RCC 7860 (cell line): ENCODE data around the gene TRNAU1AP.
"Not testable (repeated sequence)": the region's sequence is repeated elsewhere in the genome, so short reads cannot be mapped to it uniquely, and the experiment has no call there.

Source experiments
- DNase-seq: peaks from one replicate; pipeline ENCODE4 v3.0.0-alpha.2; 2015; ENCODE audit warnings: low spot score
- FAIRE-seq: peaks from 2 replicates; lab custom pipeline; 2012; peaks lifted over from hg19 to GRCh38; lab: Jason Lieb, UNC

TRNAU1AP gene

DNA sequence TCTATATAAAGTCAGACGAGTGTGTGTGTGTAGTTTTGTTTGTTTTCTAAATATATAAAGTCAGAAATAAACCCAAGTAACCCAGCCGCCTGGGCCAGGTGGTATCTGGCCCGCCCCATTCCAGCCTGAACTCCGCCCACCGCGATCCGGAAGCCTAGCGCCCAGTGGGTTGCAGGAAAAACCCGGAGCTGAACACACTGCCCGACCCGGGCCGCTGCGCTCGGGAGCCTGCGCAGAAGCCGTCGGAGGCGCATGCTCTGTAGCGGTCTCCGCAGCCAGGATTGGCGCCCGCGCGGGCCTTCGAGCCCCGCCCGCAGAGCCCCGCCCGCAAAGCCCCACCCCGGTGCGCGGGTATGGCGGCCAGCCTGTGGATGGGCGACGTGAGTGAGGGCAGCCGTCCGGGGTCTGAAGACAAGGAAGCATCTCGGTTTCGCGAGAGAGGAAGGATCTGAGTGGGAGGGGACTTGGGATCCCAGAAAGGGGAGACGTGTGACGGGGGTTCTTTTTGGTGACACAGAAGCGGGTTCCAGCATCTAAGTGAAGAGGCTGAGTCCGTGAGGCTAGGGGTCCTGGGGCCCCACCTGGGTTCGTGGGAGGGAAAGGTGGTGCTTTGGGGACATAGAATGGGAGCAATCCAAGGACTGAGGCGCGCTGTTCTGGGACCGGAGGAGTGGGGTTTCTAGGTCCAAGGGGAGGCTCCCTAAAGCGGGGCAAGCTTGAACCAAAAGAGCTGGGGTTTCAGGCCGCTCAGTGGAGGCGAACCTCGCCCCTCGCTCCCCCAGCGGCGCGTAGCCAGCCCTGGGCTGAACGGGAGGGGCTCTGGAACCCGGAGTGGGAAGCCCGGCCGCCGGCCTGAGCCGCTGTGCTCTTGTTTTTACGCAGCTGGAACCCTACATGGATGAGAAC, at the start of gene TRNAU1AP:
Gene TRNAU1AP, plus strand, starts transcription at position 328 of the 906 bp plus-strand sequence. Its CDS starts 26 bp downstream, at position 354.
- peak; percentile 89 for DNase-seq
- FAIRE-seq = peak; percentile 40

DNA sequence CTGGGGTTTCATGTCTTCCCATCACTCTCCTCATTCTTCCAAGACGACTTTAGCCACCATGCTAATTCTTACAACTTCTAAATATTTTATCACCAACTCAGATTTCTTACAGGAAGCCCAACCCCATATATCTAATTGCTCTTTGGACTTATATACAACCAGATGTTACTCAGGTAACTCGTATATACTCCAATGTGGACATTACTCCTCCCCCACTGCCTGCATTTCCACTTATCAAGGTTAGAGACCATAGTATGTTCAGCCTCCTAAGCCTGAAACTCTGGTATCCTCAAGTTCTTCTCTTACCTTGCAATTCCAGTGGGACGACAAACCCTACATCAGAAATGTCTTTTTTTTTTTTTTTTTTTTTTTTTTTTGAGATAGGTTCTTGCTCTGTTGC, 49.8 kb upstream of the TRNAU1AP start:
- no peak for FAIRE-seq

DNA sequence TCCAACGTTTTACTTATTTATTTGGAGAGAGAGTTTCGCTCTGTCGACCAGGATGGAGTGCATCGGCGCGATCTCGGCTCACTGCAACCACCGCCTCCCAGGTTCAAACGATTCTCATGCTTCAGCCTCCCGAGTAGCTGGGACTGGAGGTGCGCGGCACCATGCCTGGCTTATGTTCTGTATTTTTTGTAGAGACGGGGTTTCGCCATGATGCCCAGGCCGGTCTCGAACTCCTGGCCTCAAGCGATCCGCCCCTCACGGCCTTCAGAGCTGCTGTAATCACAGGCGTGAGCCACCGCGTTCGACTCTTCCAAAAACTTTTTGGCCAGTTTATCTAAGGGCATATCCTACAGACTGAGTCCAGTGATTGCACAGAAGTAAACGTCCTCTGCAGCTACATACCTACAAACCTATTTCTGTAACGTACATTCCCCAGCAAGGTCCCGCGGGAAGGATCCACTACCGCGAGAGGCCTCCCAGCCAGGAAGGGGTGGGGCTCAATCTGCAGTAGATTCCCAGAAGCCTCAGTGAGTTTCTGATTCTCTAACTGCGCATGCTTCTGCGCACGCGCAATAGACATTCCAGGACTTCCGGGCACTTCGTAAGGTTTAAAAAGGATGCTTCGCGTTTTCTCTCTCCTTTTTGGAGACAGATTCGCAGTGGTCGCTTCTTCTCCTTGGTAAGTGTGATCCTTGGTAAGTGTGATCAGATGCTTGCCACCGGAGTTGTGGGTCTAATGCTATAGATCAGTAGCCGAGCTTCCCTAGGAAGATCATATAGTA, 47.3 kb upstream of the TRNAU1AP start, which contains the start of gene RCC1:
Gene RCC1, plus strand, starts transcription at position 638 of the 782 bp plus-strand sequence. CDS start 23,824 bp downstream, outside the sequence.
- DNase-seq (peak; percentile 98), FAIRE-seq (peak; percentile 92)

More for the DNA sequence above, 49.8 kb upstream of the TRNAU1AP start:
- DNase-seq = no peak

DNA sequence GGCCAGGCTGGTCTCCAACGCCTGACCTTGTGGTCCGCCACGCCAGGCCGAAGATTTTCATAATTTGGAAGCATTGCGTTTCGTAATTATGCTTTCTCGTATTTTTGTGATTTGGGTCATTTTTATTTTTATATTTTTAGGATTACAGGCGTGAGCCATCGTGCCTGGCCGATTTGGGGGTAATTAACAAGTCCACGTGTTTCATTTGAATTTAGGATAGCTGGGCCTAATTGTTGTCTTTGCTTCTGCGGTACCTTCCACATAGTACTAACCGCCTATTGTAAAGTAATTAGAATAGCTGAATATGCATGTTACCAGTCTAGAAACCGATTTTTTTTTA, 46.0 kb upstream of the TRNAU1AP start:
- DNase-seq (no peak), FAIRE-seq (no peak)

DNA sequence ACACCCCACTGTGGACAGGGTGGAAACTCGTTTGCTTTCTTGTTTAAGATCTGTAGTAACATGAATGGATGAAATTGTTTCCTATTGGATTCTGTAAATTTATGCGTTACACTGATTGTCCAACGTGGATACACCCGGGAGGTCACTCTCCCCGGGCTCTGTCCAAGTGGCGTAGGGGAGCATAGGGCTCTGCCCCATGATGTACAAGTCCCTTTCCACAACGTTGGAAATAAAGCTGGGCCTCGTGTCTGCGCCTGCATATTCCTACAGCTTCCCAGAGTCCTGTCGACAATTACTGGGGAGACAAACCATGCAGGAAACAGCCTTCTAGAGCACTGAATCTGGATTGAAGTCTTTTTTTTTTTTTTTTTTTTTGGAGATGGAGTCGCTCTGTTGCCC, 45.6 kb upstream of the TRNAU1AP start:
- peak; percentile 23 for DNase-seq

DNA sequence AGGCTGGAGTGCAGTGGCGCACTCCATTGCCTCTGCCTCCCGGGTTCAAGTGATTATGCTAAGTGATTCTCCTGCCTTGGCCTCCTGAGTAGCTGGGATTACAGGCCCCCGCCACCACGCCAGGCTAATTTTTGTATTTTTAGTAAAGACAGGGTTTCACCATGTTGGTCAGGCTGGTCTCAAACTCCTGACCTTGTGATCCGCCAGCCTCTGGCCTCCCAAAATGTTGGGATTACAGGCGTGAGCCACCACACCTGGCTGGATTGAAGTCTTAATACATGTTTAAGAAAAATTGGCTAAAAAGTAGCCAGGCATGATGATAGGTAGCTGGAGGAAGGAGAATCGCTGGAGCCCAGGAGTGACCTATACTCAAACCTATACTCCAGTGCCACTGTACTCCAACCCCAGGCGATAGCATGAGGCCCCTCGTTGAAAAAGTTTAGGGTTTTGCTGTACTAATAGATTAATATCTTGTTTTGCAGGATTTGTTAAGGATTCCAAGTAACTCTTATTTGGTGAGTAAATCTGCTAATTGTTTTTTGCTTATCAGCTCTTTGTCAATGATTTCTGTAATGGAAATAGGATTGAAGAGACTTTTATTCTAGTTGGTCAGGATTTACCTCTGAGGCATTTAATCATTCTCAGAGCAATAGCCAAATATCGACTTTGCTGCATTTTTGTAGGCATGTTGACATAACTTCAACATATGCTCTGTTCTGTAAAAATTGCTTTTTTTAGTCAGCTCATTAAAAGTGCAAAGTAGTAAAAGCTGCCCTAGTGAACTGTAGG, 45.0 kb upstream of the TRNAU1AP start:
- no peak for FAIRE-seq
- peak; percentile 20 for DNase-seq

More for the DNA sequence above, 45.6 kb upstream of the TRNAU1AP start:
- FAIRE-seq = no peak

DNA sequence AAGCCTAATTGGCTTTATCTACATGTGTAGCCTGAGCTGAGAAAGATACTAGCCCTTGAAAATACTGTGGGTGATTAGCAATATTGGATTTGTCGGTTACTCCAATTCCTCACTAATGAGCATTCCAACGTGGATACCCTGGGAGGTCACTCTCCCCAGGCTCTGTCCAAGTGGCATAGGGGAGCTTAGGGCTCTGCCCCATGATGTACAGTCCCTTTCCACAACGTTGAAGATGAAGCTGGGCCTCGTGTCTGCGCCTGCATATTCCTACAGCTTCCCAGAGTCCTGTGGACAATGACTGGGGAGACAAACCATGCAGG, 44.5 kb upstream of the TRNAU1AP start:
- FAIRE-seq (no peak), DNase-seq (peak; percentile 24)

DNA sequence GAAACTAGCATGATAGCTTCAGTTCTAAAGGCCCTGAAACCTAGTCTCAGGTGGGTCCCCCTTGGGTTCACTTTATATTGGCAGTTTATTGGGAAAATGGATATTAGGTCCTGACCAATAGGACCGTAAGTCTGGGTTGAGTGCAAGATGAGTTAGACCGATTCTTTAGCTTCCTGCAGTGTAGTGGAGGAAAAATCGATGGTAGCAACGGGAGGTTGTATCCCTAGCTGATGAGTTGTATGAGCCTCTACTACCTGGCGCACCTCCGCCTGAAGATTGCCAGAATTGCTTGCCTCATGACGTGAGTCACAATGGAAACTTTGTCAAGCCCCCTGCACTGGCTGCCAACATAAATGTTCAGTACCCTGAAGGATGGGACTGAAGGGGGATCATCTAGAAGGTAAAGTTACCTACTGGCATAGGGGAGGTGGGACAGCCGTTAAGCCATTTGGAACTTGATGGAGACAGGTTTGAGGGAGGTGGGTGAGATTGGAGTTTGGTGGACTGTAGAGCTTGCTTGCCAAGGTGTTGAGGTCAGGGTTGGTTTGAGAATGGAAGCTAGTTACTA, 43.1 kb upstream of the TRNAU1AP start:
- DNase-seq (peak; percentile 52), FAIRE-seq (no peak)

DNA sequence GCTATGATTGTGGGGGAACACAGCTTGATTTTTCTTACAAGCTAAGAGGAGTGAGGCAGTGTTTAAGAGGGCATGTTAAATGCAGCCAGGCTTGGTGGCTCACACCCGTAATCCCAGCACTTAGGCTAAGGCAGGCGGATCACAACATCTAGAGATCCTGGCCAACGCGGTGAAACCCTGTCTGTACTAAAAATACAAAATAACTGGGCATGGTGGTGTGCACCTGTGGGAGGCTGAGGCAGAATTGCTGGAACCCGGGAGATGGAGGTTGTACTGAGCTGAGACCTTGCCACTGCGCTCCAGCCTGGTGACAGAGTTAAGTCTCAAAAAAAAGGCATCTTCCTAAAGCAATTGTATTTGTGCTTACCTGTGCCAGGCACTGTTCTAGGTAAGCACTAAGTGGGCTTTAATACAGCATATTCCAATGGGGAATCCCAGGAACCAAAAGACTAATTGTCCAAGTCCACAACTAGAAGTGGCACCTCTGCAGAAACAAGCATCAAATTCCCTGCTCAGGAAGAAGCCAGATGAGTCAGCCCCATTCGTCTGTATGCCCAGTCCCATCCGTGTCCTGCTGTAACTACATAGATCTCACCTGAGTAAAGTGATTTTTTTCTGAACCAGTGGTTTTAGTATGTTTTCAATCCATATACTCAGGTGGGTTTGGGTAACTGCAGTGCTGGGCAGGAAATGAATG, 42.5 kb upstream of the TRNAU1AP start:
- DNase-seq (peak; percentile 77), FAIRE-seq (no peak)

DNA sequence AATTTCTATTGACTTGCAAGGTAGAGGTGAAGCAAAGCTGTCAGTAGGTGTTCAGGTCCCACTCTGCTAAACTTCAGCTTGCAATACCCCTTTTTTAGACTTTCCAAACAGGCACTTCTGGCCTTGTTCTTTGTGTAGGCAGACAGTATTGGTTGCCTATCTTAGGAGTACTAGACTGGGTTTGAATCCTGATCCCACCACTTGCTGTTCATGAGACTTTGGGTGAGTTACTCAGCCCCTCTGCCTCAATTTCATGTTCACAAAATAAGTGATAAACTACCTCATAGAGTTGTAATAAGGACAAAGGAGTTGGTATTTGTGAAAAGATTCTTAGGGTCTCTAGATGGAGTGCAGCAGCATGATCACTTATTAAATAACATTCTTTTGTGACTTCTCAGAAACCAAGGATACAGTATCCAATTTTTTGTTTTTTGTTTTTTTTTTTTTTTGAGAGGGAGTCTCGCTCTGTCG, 41.9 kb upstream of the TRNAU1AP start:
- DNase-seq = peak; percentile 76
- FAIRE-seq = no peak

DNA sequence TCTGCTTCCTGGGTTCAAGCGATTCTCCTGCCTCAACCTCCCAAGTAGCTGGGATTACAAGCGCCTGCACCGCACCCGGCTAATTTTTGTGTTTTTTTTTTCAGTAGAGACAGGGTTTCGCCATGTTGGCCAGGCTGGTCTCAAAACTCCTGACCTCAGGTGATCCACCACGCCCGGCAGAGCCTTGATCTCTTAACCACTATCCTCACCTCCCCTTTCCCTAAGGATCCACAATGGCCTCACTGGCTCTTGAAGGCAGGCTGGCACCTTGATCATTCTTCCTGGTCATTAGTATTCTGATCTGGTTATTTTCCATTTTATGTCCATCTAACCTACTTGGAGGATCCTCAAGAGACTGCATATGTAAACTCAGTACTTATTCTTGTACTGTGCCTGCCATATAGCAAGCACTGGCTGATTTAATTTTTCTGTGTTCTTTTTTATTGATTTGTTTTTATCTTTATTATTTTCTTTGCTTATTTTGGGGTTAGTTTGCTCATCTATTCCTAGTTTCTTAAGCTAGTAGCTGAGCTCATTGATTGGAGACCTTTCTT, 40.8 kb upstream of the TRNAU1AP start:
- peak; percentile 40 for DNase-seq
- FAIRE-seq = no peak

DNA sequence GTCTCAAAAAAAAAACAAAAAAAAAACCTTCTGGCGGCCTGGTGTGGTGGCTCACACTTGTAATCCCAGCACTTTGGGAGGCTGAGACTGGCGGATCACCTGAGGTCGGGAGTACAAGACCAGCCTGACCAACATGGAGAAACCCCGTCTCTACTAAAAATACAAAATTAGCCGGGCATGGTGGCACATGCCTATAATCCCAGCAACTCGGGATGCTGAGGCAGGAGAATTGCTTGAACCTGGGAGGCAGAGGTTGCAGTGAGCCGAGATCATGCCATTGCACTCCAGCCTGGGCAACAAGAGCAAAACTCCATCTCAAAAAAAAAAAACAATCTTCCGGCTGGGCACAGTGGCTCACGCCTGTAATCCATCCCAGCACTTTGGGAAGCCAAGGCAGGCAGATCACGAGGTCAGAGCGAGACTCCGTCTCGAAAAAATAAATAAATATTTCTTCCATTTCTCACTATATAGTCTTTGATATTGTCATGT, 38.4 kb upstream of the TRNAU1AP start:
- DNase-seq, FAIRE-seq: not testable (repeated sequence)

DNA sequence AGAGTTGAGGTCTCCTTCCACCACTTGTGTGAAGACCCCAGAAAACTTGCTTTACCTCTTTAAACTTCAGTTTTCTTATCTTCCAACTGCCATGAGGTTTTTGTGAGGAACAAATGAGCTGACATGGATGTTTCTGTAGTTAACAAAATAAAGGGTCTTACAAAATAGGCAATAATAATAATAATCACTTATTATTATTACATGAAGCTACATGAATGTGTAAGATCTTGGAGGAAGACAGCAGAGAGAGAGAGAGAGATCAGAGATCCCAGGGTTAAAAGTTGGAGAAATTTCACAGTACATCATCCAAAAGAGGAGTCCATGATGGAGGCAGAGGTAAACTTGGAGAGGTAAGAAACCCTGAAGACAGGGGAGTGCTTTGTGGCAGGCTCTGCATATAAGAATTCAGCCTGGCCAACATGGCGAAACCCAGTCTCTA, 36.3 kb upstream of the TRNAU1AP start:
- DNase-seq (peak; percentile 19), FAIRE-seq (no peak)

DNA sequence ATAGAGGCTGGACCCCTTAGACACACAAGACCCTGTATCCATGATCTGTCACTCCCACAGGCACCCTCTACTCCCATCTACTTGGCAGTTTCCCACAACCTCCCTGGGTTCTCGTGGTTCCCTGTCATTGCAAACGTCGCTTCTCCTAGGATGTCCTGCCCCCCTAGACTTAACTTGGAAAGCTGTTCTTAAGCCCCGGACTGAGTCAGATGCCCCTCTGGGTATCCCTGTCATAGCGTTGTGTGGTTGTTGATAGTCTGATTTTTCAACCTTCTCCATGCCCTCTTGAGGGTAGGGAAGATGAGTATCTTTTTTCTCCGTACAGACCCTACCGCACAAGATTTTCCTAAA, 35.3 kb upstream of the TRNAU1AP start:
- DNase-seq (peak; percentile 14), FAIRE-seq (no peak)

DNA sequence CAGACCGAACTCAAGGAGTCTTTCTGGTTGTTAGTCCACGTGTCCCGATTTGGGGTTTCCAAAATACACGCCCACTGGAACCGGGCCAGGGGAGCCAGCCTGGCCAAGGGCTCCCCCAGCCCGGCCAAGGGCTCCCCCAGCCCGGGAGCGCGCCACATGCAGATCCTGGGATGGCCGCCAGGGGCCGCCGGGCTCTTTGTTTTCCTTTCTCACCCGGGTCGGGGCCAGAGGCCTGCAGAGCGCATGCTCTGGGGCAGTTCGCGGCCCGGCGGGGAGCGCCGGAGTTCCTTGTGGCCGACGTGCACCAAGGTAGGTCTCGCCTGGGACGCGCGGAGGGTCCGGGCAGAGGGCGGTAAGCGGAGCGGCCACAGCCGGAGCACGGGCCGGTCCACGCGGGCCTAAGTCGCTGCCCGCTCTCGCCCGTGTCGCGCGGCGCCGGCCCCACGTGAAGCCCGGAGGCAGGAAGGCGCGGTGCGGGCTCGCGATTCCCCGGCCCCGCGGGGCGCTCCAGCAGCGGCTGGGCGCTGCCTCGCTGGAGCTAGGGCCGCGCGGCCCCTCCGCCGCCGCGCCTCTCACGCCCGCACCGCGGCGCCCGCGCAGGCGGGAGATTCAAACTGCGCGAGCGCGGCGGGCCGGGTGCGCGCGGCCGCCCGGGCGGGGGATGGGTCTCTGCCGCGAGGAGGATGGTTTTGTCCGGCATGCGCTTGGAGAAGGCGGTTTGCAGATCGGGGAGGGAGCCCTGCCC, 34.7 kb upstream of the TRNAU1AP start:
- FAIRE-seq (no peak), DNase-seq (peak; percentile 80)

DNA sequence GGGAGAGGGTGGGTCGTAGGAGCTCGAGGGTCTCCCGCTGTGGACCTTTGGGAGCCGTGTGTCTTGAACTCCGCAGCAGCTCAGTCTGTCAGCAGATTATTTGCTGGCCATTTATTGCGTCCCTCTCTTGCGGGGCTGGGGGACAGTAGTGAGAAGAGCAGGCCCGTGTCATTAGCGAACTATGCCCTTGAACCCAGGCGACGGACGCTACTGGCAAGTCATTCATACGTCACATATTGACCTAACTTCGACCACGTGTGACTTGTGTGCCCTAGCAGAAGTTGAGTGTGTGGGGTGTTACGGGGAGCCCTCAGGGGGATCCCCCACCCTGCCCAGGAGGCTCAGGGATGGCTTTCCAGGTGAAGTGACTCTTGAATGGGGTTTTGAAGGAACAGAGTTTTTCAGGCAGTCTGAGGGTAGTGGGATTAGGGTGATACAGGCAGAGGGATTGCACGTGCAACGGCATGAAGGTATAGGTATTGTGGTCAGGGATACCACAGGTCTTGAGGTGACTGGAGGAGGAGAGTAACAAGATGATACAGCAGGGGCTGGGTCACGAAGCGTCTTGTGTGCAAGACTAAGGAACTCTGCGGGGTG, 34.0 kb upstream of the TRNAU1AP start:
- no peak for FAIRE-seq
- peak; percentile 50 for DNase-seq

DNA sequence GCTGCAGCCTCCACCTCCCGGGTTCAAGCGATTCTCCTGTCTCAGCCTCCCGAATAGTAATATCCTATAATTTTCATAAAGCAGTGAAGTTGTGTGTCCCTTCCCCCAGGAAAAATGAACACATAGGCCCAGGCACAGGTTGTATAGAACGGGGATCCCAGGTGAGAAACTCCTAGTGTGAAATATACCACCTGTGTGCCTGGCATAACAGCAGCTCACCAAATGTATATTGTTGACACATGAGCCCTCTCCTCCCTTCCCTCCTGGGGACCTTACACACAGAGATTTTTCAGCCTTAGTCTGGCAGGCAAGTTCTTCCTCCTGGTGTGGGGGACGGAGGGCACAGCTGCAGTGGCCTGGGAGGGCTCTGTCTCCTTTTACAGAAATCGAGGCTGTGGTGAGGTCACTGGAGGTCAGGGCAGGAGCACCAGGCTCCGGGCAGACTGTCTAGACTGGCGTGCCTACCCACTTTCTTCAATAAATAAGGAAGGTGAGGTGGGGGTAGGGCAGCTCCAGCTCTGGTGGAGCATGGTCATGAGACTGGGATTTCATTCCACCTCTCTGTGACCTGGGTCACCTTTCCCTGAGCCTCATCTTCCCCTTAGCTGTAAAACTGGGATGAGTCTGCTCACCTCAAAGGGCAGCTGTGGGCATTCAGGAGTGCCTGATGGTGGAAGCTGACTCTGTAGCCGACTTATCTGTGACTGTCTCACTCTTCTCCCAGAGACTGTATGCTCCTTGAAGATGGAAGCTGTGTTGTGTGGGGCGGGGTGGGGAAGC, 32.7 kb upstream of the TRNAU1AP start:
- no peak for FAIRE-seq
- DNase-seq = peak; percentile 12

DNA sequence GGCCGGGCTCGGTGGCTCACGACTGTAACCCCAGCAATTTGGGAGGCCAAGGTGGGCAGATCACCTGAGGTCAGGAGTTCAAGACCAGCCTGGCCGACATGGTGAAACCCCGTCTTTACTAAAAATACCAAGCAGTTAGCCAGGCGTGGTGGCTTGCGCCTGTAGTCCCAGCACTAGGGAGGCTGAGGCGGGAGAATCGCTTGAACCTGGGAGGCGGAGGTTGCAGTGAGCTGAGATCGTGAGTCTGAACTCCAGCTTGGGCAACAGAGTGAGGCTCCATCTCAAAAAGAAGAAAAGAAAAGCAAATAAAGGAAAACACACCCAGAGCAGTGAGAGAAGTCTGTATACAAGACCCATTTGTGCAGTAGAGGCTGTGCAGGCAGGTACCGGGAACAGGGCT, 32.1 kb upstream of the TRNAU1AP start:
- DNase-seq, FAIRE-seq: not testable (repeated sequence)
